Measurements from ENCODE around the gene POF1B.

Gene POF1B

DNA sequence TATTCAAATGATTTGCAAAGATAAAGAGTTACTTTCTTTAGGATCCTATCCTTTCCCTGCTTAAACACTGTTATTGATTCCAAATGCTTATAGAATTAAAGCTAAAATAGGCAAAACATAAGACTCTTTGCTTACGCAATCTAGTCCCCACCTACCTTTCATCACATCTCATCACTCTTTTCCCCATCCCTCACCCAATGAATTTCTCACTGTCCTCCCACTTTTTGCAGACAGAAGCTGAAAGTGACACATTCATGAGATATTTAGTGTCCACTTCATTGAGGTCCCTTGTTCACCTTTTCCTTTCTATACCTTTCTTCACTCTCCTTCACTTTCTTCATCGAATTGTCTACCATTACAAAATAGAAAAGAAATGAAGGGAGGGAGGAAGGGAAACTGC lies 136.3 kb downstream of the POF1B start:
- no peak for DNase-seq
